Kidney (tissue), 14 donors: ENCODE measurements around the gene IL9. TPM values are rescaled to one million over a fixed set of nuclear protein-coding genes. Genes with fewer than 3 reads are reported as not detected.
A peak's percentile ranks its signal among the peaks of the same experiment; 100 is the strongest.

Source experiments
- DNase-seq, 5 donors: peaks; one replicate each; pipeline ENCODE4 v3.0.0-alpha.2; 2013 to 2020
- FAIRE-seq: peaks from 2 replicates; lab custom pipeline; 2012; peaks lifted over from hg19 to GRCh38; lab: Jason Lieb, UNC
- H3K27ac ChIP-seq, 2 donors: one replicate each; pipeline ENCODE4 v1.7.0; 2013; ENCODE audit warnings: low read depth in 2 of 2, low read length in 2 of 2, inconsistent platforms in 1 of 2
- H3K27me3 ChIP-seq: one replicate; pipeline ENCODE4 v1.7.1; 2013; ENCODE audit warnings: low read length, inconsistent platforms; ENCODE audit not compliant: control insufficient read depth, insufficient read depth
- H3K36me3 ChIP-seq, 3 donors: one replicate each; pipeline versions ENCODE4 v1.7.0 to v1.7.1; 2013; ENCODE audit warnings: low read length in 3 of 3, control low read depth in 1 of 3, inconsistent platforms in 1 of 3; ENCODE audit not compliant: insufficient read depth in 3 of 3, control insufficient read depth in 2 of 3
- H3K4me1 ChIP-seq, 3 donors: one replicate each; pipeline versions ENCODE4 v1.7.0 to v1.7.1; 2013; ENCODE audit warnings: low read length in 3 of 3, inconsistent platforms in 1 of 3, low read depth in 1 of 3; ENCODE audit not compliant: control insufficient read depth in 2 of 3, insufficient read depth in 2 of 3
- H3K4me3 ChIP-seq, 3 donors: one replicate each; pipeline versions ENCODE4 v1.7.0 to v1.8.1; 2013; ENCODE audit warnings: low read length in 3 of 3, control low read depth in 1 of 3, inconsistent platforms in 1 of 3
- H3K9ac ChIP-seq, 3 donors: one replicate each; pipeline versions ENCODE4 v1.7.0 to v1.7.1; 2013; ENCODE audit warnings: low read length in 3 of 3, control low read depth in 1 of 3, inconsistent platforms in 1 of 3
- H3K9me3 ChIP-seq, 3 donors: one replicate each; pipeline versions ENCODE4 v1.7.0 to v1.7.1; 2013; ENCODE audit warnings: low read length in 3 of 3, control low read depth in 1 of 3, inconsistent platforms in 1 of 3; ENCODE audit not compliant: control insufficient read depth in 2 of 3, insufficient read depth in 1 of 3
- CTCF ChIP-seq: IDR thresholded peaks from 3 replicates; pipeline ENCODE4 v1.5.1; 2012; ENCODE audit warnings: mild to moderate bottlenecking, moderate library complexity, borderline replicate concordance; ENCODE audit not compliant: insufficient read depth; ENCODE audit errors: extremely low read depth
- intact Hi-C: fragments of 100-400 bp; cut with DNase I; formaldehyde crosslinking; loops from one replicate; pipeline ENCODE4 v1.11.1; 2022
- polyA plus RNA-seq: library from polyadenylated mRNA; stranded (reverse); fragments of 350-450 nt; fragmentation: Illumina TruSeq; extraction: RNeasy Lipid Tissue Mini Kit (QIAGEN cat#74804); gene quantifications from one replicate; pipeline ENCODE4 v1.2.3, GENCODE V29; 2014; ENCODE audit warnings: low read depth, low replicate concordance; ENCODE audit not compliant: insufficient read depth
- total RNA-seq: library from RNA; stranded (reverse); fragmentation: NEBNext Ultra II Directional; extraction: Animal tissue kit (Norgen Biotek cat#: 25700); gene quantifications from one replicate; pipeline ENCODE4 v1.2.1, GENCODE V29; 2021
- donor health status: control.
- donor health status: control.
- donor health status: control.
- donor health status: control.
- donor health status: control.
- donor health status: DM: yes; HTN: yes; CAD: no.
- donor health status: Normal renal cell carcinoma (clear cell type).

IL9 gene
- total and polyA plus RNA-seq, 2 donors from 2014 or later = not detected

DNA sequence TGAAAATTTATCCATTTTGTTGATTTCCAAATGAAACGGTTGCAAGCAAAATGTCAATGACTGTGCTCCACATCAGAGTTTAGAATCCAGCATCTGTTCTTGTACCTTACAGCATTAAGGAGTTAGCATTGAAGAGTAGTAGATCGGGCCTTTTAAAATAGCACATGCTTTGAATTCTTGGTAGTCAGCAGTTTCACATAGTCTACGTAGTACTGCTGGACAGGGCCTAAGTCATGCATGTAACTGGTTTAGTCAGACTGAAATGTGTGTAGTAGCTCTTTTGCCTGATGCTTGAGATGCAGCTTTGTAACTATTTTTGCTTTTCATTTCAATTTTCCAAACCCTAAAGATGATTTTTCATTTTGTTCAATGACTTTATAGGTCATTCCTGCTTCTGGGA lies 39.3 kb upstream of the IL9 start:
- DNase-seq = peak in 2 of 5 donors; percentile 48 to 70
- H3K4me3 ChIP-seq = no peak overlapping the region
- no peaks in the 10 kb centered on the region for H3K4me1 ChIP-seq
- H3K9me3 ChIP-seq = no peaks in the 10 kb centered on the region
- peak; percentile 3 for FAIRE-seq
- no peak overlapping the region for H3K9ac ChIP-seq
- intact Hi-C loops = no loop called here
- H3K36me3 ChIP-seq = no peaks in the 10 kb centered on the region
- peaks cover 2% of the 10 kb centered on the region for H3K27me3 ChIP-seq
- no peak for TF ChIP-seq CTCF
- no peak overlapping the region for H3K27ac ChIP-seq

- no peak overlapping the region for H3K27ac ChIP-seq
- no peak overlapping the region for H3K9ac ChIP-seq
- H3K4me1 ChIP-seq = no peaks in the 10 kb centered on the region
- intact Hi-C loops = no loop called here
- FAIRE-seq (no peak), DNase-seq (peak in 4 of 5 donors; percentile 28 to 55 (median 44))
- H3K9me3 ChIP-seq = no peaks in the 10 kb centered on the region
- H3K27me3 ChIP-seq = peaks cover 2% of the 10 kb centered on the region
- peak overlapping the region in 2 of 3 donors; percentile 54 to 59 for H3K4me3 ChIP-seq
- no peaks in the 10 kb centered on the region for H3K36me3 ChIP-seq
- TF ChIP-seq CTCF = no peak
Measured at GRCh38 chr5:135930949-135931295, 35.3 kb upstream of the IL9 start.

- FAIRE-seq = no peak
- Histone ChIP-seq H3K27ac (no peak overlapping the region), H3K36me3 (no peaks in the 10 kb centered on the region), H3K27me3 (peaks cover 3% of the 10 kb centered on the region), H3K4me3 (peak overlapping the region in 2 of 3 donors; percentile 54 to 59), H3K9ac (no peak overlapping the region), H3K9me3 (no peaks in the 10 kb centered on the region), H3K4me1 (no peaks in the 10 kb centered on the region)
- intact Hi-C loops = no loop called here
- DNase-seq = peak; percentile 70 to 89 (median 87)
- no peak for TF ChIP-seq CTCF
Measured at GRCh38 chr5:135930029-135930948, 34.6 kb upstream of the IL9 start.
